Ectodermal cell (in vitro differentiated cells): ENCODE measurements around the gene MEN1.

ENCODE experiments used
- H3K27ac ChIP-seq: 2 replicates; pipeline ENCODE4 v1.7.0; 2013; ENCODE audit warnings: mild to moderate bottlenecking, low read depth, low read length; ENCODE audit not compliant: insufficient read depth, poor library complexity, severe bottlenecking
- H3K27me3 ChIP-seq: 2 replicates; pipeline ENCODE4 v1.7.0; 2013; ENCODE audit warnings: mild to moderate bottlenecking, low read length; ENCODE audit not compliant: insufficient read depth, control insufficient read depth, poor library complexity, severe bottlenecking
- H3K36me3 ChIP-seq: one replicate; pipeline ENCODE4 v1.7.0; 2013; ENCODE audit warnings: low read length; ENCODE audit not compliant: control insufficient read depth, insufficient read depth
- H3K4me1 ChIP-seq: one replicate; pipeline ENCODE4 v1.7.0; 2013; ENCODE audit warnings: low read length; ENCODE audit not compliant: control insufficient read depth, insufficient read depth
- H3K4me3 ChIP-seq: 2 replicates; pipeline ENCODE4 v1.7.0; 2013; ENCODE audit warnings: low read depth, low read length, control low read depth; ENCODE audit not compliant: insufficient read depth
- H3K9me3 ChIP-seq: 2 replicates; pipeline ENCODE4 v1.7.0; 2013; ENCODE audit warnings: mild to moderate bottlenecking, low read length, moderate library complexity; ENCODE audit not compliant: control insufficient read depth
- WGBS, 2 experiments: methylation state at CpG; one replicate each; pipeline ENCODE4 v1.1.7; 2013; ENCODE audit warnings: missing lambda C conversion rate in 2 of 2; 5-methylcytosine and 5-hydroxymethylcytosine counted together

The MEN1 gene

GRCh38 chr11:64777449-64778222 lies 32.7 kb downstream of the MEN1 start:
- 0% methylated on average over 98 of the region's 98 CpGs for WGBS, 2 experiments
- Histone ChIP-seq H3K9me3 (no peaks in the 10 kb centered on the region), H3K27ac (peak overlapping the region; percentile 97), H3K4me3 (peak overlapping the region; percentile 85), H3K36me3 (peaks cover 32% of the 10 kb centered on the region), H3K27me3 (no peaks in the 10 kb centered on the region), H3K4me1 (peaks cover 7% of the 10 kb centered on the region)

DNA sequence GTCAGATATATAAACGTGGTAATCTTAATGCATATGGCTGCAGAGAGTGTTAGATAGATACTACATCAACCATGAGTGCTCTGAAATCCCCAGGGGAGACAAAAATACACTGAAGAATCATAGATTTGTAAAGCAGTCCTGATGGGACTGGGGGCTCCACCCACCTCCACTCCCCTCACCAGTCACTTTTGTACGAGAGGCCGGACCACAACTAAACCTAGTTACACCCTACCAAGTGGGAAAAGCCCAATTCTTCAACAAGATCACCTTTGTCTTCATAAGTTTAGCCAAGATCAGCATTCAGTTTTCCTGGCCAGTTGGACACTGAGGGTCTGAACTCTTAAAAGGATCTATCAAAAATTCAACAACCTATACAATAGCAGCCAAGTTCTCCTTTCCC lies 33.5 kb downstream of the MEN1 start:
- peaks cover 38% of the 10 kb centered on the region for H3K36me3 ChIP-seq

DNA sequence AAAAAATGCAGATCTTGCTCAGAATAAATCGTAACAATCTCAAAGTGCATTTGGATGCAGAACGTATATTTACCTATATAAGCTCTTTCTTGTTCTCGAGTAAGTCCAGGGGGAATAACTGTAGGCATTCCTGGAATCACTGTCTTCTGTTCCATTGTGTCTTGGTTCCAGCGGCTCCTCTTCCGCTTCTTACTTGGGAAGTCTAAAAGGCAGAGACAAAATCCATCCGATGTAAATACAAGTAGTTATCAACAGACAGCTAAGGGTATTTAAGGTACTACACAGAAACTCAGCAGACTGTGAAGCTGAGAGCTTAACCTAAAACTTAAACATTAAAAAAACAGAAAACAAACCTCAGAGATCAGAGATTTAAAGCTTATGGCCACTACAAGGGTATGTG lies 33.9 kb downstream of the MEN1 start:
- Histone ChIP-seq H3K27me3 (no peaks in the 10 kb centered on the region), H3K9me3 (no peaks in the 10 kb centered on the region), H3K36me3 (peaks cover 42% of the 10 kb centered on the region), H3K4me3 (peak overlapping the region; percentile 85), H3K27ac (no peak overlapping the region), H3K4me1 (peaks cover 7% of the 10 kb centered on the region)
- 94 to 96% methylated on average over 6 of the region's 6 CpGs for WGBS, 2 experiments

More for the DNA sequence above, 33.5 kb downstream of the MEN1 start:
- Histone ChIP-seq H3K4me3 (peak overlapping the region; percentile 85), H3K9me3 (no peaks in the 10 kb centered on the region), H3K4me1 (peaks cover 7% of the 10 kb centered on the region), H3K27me3 (no peaks in the 10 kb centered on the region), H3K27ac (no peak overlapping the region)
- 56 to 69% methylated on average over 2 to 3 of the region's 3 CpGs for WGBS, 2 experiments

DNA sequence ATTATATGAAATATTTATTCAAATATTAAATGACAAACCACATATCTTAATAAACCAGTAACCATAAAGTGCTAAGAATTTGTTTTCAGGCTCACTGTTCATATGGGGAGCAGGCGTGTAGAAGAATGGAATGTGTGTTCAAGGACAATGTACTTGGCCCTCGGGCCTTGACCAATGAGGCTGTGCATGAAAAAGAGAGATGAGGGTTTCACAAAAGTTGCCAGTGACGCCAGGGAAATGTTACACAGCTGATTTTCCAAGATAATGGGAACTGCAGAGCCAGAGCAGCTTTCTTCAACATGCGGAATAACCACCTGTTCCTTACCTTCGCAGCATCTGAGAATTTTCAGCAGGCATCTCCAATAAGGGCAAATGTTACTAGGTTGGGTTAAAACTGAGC lies 36.2 kb downstream of the MEN1 start:
- WGBS, 2 experiments: 96 to 97% methylated on average over 5 of the region's 5 CpGs
- no peaks in the 10 kb centered on the region for H3K9me3 ChIP-seq
- H3K27ac ChIP-seq: no peak overlapping the region
- H3K4me1 ChIP-seq: peaks cover 7% of the 10 kb centered on the region
- no peaks in the 10 kb centered on the region for H3K27me3 ChIP-seq
- H3K36me3 ChIP-seq: peaks cover 65% of the 10 kb centered on the region
- no peak overlapping the region for H3K4me3 ChIP-seq

DNA sequence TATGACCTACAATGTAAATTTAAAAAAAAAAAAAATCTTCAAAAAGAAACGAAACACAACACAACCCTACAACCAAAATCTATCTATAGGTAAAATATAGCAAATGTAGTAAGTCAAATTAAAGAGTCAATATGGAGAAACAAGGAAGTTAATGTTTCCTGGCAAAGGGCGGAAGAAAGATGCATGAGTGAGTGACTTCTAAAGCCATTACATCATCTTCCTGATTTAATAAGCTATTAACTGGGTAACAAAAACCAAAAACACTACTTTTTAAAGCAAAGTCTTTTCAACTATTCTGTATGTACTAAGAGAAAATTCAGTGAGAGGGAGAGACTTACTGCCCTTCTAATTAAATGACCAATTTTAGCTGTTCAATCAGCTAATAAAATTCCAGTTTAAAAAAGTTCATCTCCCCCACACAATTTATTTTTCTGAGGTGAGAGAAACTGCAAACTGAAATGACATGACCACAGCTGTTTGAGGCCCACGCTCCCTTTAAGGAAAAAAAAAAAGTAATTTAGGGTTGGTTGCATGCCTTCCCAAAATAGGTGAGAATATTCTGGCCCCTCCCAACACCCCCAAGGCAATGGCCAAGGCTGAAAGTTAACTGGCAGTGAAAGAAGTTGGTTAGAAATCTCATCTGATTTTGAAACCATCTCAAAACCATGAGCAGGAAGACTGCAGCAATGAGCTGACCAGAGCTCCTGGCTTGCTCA lies 37.9 kb downstream of the MEN1 start:
- no peak overlapping the region for H3K27ac ChIP-seq
- H3K27me3 ChIP-seq: no peaks in the 10 kb centered on the region
- peaks cover 7% of the 10 kb centered on the region for H3K4me1 ChIP-seq
- peaks cover 82% of the 10 kb centered on the region for H3K36me3 ChIP-seq
- H3K9me3 ChIP-seq: no peaks in the 10 kb centered on the region
- no peak overlapping the region for H3K4me3 ChIP-seq
- WGBS, 2 experiments: 90 to 100% methylated on average over 2 of the region's 3 CpGs

DNA sequence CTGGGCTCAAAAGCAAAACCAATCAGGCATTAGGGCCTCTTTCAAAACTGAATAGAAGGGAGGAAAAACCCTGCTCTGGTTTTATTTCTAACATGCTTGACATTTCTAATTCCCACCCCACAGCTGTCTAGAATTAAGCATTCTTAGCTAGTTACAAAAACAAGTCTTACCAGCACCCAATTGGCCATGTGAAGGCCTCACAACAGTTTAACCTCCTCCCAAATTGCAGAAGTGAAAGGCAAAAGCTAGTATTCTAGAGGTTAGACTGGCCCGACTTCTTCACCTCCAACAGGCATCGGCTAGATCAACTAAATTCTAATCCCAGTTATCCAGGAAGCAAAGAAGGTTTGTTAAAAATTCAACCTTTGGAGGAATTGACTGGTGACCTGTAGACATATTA lies 38.5 kb downstream of the MEN1 start:
- peaks cover 11% of the 10 kb centered on the region for H3K4me1 ChIP-seq
- WGBS, 2 experiments: 88 to 100% methylated on average over 1 to 2 of the region's 2 CpGs
- H3K36me3 ChIP-seq: peaks cover 88% of the 10 kb centered on the region

DNA sequence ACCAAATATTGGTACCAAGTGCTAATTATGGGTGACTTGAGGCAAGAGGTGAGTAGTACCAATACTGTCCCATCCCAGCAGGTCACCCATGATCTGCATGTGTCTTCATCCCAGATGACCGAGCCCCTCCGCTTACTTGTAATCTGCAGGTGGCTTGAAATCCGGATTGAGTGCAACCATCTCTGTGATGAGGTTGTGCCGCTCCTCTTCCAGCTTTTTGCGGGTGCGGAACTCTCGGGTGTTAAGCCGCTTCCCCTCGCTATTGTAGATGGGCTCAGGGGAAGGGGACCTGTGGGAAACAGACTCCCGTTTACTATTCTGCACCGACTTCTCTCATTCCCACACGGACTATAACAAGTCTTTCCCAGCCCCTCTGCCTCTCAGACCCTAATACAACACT lies 40.2 kb downstream of the MEN1 start:
- 95 to 96% methylated on average over 12 of the region's 12 CpGs for WGBS, 2 experiments
- no peaks in the 10 kb centered on the region for H3K27me3 ChIP-seq
- H3K27ac ChIP-seq: no peak overlapping the region
- H3K4me3 ChIP-seq: no peak overlapping the region
- peaks cover 90% of the 10 kb centered on the region for H3K36me3 ChIP-seq
- peaks cover 12% of the 10 kb centered on the region for H3K4me1 ChIP-seq
- no peaks in the 10 kb centered on the region for H3K9me3 ChIP-seq

More for the DNA sequence above, 38.5 kb downstream of the MEN1 start:
- Histone ChIP-seq H3K27me3 (no peaks in the 10 kb centered on the region), H3K9me3 (no peaks in the 10 kb centered on the region), H3K4me3 (no peak overlapping the region), H3K27ac (no peak overlapping the region)

- no peak overlapping the region for H3K4me3 ChIP-seq
- no peaks in the 10 kb centered on the region for H3K27me3 ChIP-seq
- 95% methylated on average over 6 of the region's 6 CpGs for WGBS, 2 experiments
- no peak overlapping the region for H3K27ac ChIP-seq
- H3K9me3 ChIP-seq: no peaks in the 10 kb centered on the region
- peaks cover 88% of the 10 kb centered on the region for H3K36me3 ChIP-seq
- peaks cover 20% of the 10 kb centered on the region for H3K4me1 ChIP-seq
Observed at GRCh38 chr11:64769283-64769682, 41.1 kb downstream of the MEN1 start.

DNA sequence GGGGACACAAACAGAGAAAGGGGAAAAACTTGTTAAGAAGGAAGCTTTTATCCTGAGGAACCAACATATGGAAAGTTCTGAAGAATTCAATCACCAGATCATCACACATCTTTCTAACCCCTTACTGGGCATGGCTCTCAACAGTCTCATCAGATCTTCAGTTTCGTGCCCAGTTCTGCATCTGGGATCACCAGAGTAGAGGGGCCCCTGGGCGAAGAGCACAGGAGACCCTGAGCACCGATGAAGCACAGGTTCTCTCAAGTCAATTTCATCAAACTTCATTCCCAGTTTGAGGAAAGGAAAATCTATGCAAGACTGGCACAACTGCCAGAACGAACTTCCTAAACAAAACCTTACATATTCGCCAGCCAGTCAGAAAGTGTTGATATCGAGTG lies 42.1 kb downstream of the MEN1 start:
- WGBS, 2 experiments: 93 to 97% methylated on average over 6 of the region's 6 CpGs
- H3K36me3 ChIP-seq: peaks cover 80% of the 10 kb centered on the region

More for the DNA sequence above, 42.1 kb downstream of the MEN1 start:
- Histone ChIP-seq H3K27ac (no peak overlapping the region), H3K9me3 (no peaks in the 10 kb centered on the region), H3K4me3 (no peak overlapping the region), H3K27me3 (no peaks in the 10 kb centered on the region), H3K4me1 (peaks cover 30% of the 10 kb centered on the region)
